Heart right ventricle (tissue), 12 donors: ENCODE measurements around the gene DISP3. TPM values are rescaled to one million over a fixed set of nuclear protein-coding genes. Genes with fewer than 3 reads are reported as not detected.

ENCODE experiments used
- polyA plus RNA-seq, 2 donors: library from polyadenylated mRNA; stranded (reverse); fragments of 200-250 nt; gene quantifications; one replicate each; pipeline ENCODE4 v1.2.3, GENCODE V29; 2013
- total RNA-seq, 10 donors: library from RNA; stranded (reverse); fragmentation: NEBNext Ultra II Directional in 3 of 10; extraction: Animal tissue kit (Norgen Biotek cat#: 25700) in 3 of 10; gene quantifications; one replicate each; pipeline versions ENCODE4 v1.2.1 to v1.2.4, GENCODE V29; 2021 to 2023
- donor health status: ischemic (EF 13 %, LVEDD 7.1; RV severe dilation, severe dysfunction).
- donor health status: healthy with polysubstance abuse.
- donor health status: DM: no; HTN: yes; CAD: no.
- donor health status: DM: no; HTN: no; CAD: no.
- donor health status: ischemic (EF 25% LVEDD 6.9; RV normal size, moderate dysfunction).
- donor health status: ischemic (EF 25% LVEDD 5.7; RV mildly dilated, moderate dysfunction).
- donor health status: healthy.
- donor health status: nonischemic (EF 11% LVEDD 7.7; RV severe dilation, severe dysfunction).
- donor health status: DM: yes; HTN: yes; CAD: no.
- donor health status: PGD.
- donor health status: ischemic (EF 29% LVEDD 5.4; RV normal size, mild dysfunction).
- donor health status: nonischemic (EF 23%, LVEDD 6.1; RV moderate dilation, normal function).

DISP3 gene
- total and polyA plus RNA-seq, 12 donors, result 0.05 to 0.22 (median 0.13) TPM; not detected in 5

Other genes with a start within 250 kb of the DISP3 start
- gene MTOR, start 216.6 kb upstream of the DISP3 start, total RNA-seq, result 10 to 100 TPM; 28.3 to 42.7 (median 36.5) TPM
- gene MTOR, start 216.6 kb upstream of the DISP3 start, polyA plus RNA-seq, result 10 to 100 TPM; 18.7 to 23.2 TPM
- 10 to 100 TPM in 9 of 10 donors, 1 to 10 TPM in 1; 10.0 to 17.4 (median 11.9) TPM for gene UBIAD1, start 206.0 kb upstream of the DISP3 start, total RNA-seq
- 10 to 100 TPM in 1 of 2 donors, 1 to 10 TPM in 1; 4.9 to 10.1 TPM for gene UBIAD1, start 206.0 kb upstream of the DISP3 start, polyA plus RNA-seq
- 1 to 10 TPM in 9 of 10 donors, under 1 TPM in 1; 0.70 to 5.5 (median 1.7) TPM for gene FBXO2, start 175.3 kb downstream of the DISP3 start, total RNA-seq
- gene FBXO2, start 175.3 kb downstream of the DISP3 start, polyA plus RNA-seq, result 1 to 10 TPM; 2.7 to 5.3 TPM
- gene FBXO44, start 175.7 kb downstream of the DISP3 start, total RNA-seq, result 10 to 100 TPM; 10.1 to 17.7 (median 15.8) TPM
- gene FBXO44, start 175.7 kb downstream of the DISP3 start, polyA plus RNA-seq, result 10 to 100 TPM; 14.6 to 28.2 TPM
- gene FBXO6, start 185.0 kb downstream of the DISP3 start, total RNA-seq, result 10 to 100 TPM in 1 of 10 donors, 1 to 10 TPM in 9; 4.8 to 21.7 (median 7.9) TPM
- gene FBXO6, start 185.0 kb downstream of the DISP3 start, polyA plus RNA-seq, result 10 to 100 TPM in 1 of 2 donors, 1 to 10 TPM in 1; 6.0 to 12.9 TPM
- gene MAD2L2, start 202.0 kb downstream of the DISP3 start, total RNA-seq, result 10 to 100 TPM; 10.9 to 28.5 (median 17.0) TPM
- 10 to 100 TPM; 16.6 to 59.0 TPM for gene MAD2L2, start 202.0 kb downstream of the DISP3 start, polyA plus RNA-seq
- gene DRAXIN, start 212.6 kb downstream of the DISP3 start, total RNA-seq, result under 1 TPM in 8 of 10 donors, not detected in 2; 0.05 to 0.18 (median 0.12) TPM
- gene DRAXIN, start 212.6 kb downstream of the DISP3 start, polyA plus RNA-seq, result under 1 TPM; 0.01 to 0.07 TPM